Keratinocyte (primary cell): ENCODE data around the gene CATSPERE. TPM values are rescaled to one million over a fixed set of nuclear protein-coding genes. Genes with fewer than 3 reads are reported as not detected.

Experiments
- DNase-seq: peaks from one replicate; pipeline ENCODE4 v3.0.0-alpha.2; 2011; ENCODE audit warnings: low read depth, missing footprints, low spot score
- FAIRE-seq: peaks from 2 replicates; lab custom pipeline; 2011; peaks lifted over from hg19 to GRCh38; lab: Jason Lieb, UNC
- H2AFZ ChIP-seq: 2 replicates; pipeline ENCODE4 v1.6.0; 2012; ENCODE audit warnings: low read length, control low read depth, inconsistent platforms; ENCODE audit not compliant: control insufficient read depth
- H3K27ac ChIP-seq: 2 replicates; pipeline ENCODE4 v1.5.1; 2011; ENCODE audit warnings: low read length; ENCODE audit not compliant: control insufficient read depth, insufficient read depth
- H3K27me3 ChIP-seq: 3 replicates; pipeline ENCODE4 v1.6.0; 2011; ENCODE audit warnings: low read length; ENCODE audit not compliant: control insufficient read depth, insufficient read depth; ENCODE audit errors: extremely low read depth
- H3K36me3 ChIP-seq, 2 experiments: 2 replicates in 1 of 2; 3 replicates in 1 of 2; pipeline ENCODE4 v1.5.1; 2011; ENCODE audit warnings: low read length in 2 of 2, mild to moderate bottlenecking in 1 of 2; ENCODE audit not compliant: control insufficient read depth in 2 of 2, insufficient read depth in 2 of 2; ENCODE audit errors: extremely low read depth in 1 of 2
- H3K4me1 ChIP-seq: 3 replicates; pipeline ENCODE4 v1.5.1; 2011; ENCODE audit warnings: low read length; ENCODE audit not compliant: control insufficient read depth, insufficient read depth; ENCODE audit errors: extremely low read depth
- H3K4me2 ChIP-seq: 3 replicates; pipeline ENCODE4 v1.6.0; 2011; ENCODE audit warnings: low read depth, low read length; ENCODE audit not compliant: control insufficient read depth, insufficient read depth; ENCODE audit errors: extremely low read depth
- H3K4me3 ChIP-seq, 3 experiments: fragments of 200-600 bp in 1 of 3; sonication (generic) in 1 of 3; 2 replicates in 2 of 3; 3 replicates in 1 of 3; pipeline ENCODE4 v1.5.1; 2011 to 2016; ENCODE audit warnings: low read length in 3 of 3, mild to moderate bottlenecking in 3 of 3, control low read depth in 2 of 3, inconsistent platforms in 1 of 3, low read depth in 1 of 3, mixed read lengths in 1 of 3, mixed run types in 1 of 3, moderate library complexity in 1 of 3; ENCODE audit not compliant: control insufficient read depth in 2 of 3, insufficient read depth in 2 of 3; ENCODE audit errors: extremely low read depth in 1 of 3
- H3K79me2 ChIP-seq: 2 replicates; pipeline ENCODE4 v1.6.0; 2012; ENCODE audit warnings: low read length; ENCODE audit not compliant: control insufficient read depth, insufficient read depth
- H3K9ac ChIP-seq: 3 replicates; pipeline ENCODE4 v1.6.0; 2011; ENCODE audit warnings: low read length; ENCODE audit not compliant: control insufficient read depth, insufficient read depth; ENCODE audit errors: extremely low read depth
- H3K9me1 ChIP-seq: 3 replicates; pipeline ENCODE4 v1.6.0; 2011; ENCODE audit warnings: low read length; ENCODE audit not compliant: control insufficient read depth, insufficient read depth; ENCODE audit errors: extremely low read depth
- H3K9me3 ChIP-seq: 2 replicates; pipeline ENCODE4 v1.5.1; 2012; ENCODE audit warnings: low read depth, low read length; ENCODE audit not compliant: control insufficient read depth
- H4K20me1 ChIP-seq: 3 replicates; pipeline ENCODE4 v1.6.0; 2011; ENCODE audit warnings: low read length; ENCODE audit not compliant: control insufficient read depth, insufficient read depth; ENCODE audit errors: extremely low read depth
- EZH2 ChIP-seq: IDR thresholded peaks from one replicate; pipeline ENCODE4 v1.6.1; 2012; ENCODE audit warnings: inconsistent platforms, mild to moderate bottlenecking, low read length, moderate library complexity
- dilution Hi-C: fragments of 300-500 bp; cut with MboI; formaldehyde crosslinking; loops from one replicate; pipeline ENCODE4 v1.7.0; 2020; ENCODE audit warnings: low sequenced_read_pairs; ENCODE audit not compliant: extremely low pct_ligation_motif_present
- polyA plus RNA-seq, 5 experiments: library from polyadenylated mRNA; depleted of rRNA in 3 of 5; stranded (reverse) in 3 of 5; stranded (forward) in 1 of 5; unstranded in 1 of 5; fragments of >200 nt; gene quantifications; 1 replicate in 1 of 5; 2 replicates in 3 of 5; 3 replicates in 1 of 5; pipeline versions ENCODE4 v1.2.1 to v1.2.3, GENCODE V29; 2011 to 2012; ENCODE audit warnings: missing spikeins in 2 of 5, low read depth in 1 of 5, low replicate concordance in 1 of 5
- TF ChIP-seq, protein P1 (sequence below), 3 experiments: IDR thresholded peaks in 1 of 3; conservative IDR thresholded peaks in 1 of 3; optimal IDR thresholded peaks in 1 of 3; 2 replicates in 2 of 3; 3 replicates in 1 of 3; pipeline versions ENCODE3 to v1.5.1; 2011; ENCODE audit warnings: low read length in 3 of 3, mild to moderate bottlenecking in 3 of 3, moderate library complexity in 2 of 3, control low read depth in 1 of 3, inconsistent platforms in 1 of 3; ENCODE audit not compliant: insufficient read depth in 2 of 3; ENCODE audit errors: extremely low read depth in 1 of 3

The CATSPERE gene
- polyA plus RNA-seq, 1 donor (not counting 4 experiments of a cell fraction or from before 2014, with no cell fraction given), result 0.42 TPM

DNA sequence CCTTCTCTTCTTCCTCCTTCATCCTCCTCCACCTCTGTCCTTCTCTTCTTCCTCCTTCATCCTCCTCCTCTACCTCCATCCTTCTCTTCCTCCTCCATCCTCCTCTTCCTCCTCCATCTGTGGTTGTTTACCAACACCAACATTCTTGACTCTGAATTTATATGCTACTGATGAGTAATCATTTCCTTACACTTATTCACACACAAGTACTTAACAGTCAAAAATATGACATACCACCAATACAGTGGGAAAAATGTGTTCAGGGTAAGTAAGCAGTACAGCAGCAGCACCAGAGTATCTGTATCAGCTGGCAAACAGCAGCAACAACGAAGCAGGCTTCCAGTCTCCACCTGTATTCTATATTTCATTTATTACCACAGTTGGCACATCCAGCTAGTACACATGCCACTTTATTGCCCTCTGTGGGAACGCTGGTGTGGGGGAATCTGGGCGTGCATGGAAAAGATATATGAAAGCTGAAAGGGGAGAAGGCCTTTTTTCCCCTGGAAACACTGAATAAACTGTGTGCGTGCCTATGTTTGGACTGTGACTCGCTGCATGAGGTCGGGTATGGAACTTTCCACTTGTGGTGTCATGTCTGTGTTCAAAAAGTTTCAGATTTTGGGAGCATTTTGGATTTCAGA lies 25.4 kb upstream of the CATSPERE start:
- Histone ChIP-seq H2AFZ (no peak overlapping the region), H3K9me3 (no peaks in the 10 kb centered on the region), H4K20me1 (no peaks in the 10 kb centered on the region), H3K27me3 (no peaks in the 10 kb centered on the region), H3K4me1 (peaks cover 37% of the 10 kb centered on the region), H3K9me1 (no peaks in the 10 kb centered on the region), H3K79me2 (peaks cover 31% of the 10 kb centered on the region), H3K9ac (no peak overlapping the region), H3K27ac (peak overlapping the region; percentile 37), H3K4me3 (no peak overlapping the region), H3K36me3 (peaks cover 2 to 9% of the 10 kb centered on the region in 2 experiments), H3K4me2 (no peak overlapping the region)
- no peak for TF ChIP-seq EZH2
- TF ChIP-seq, protein P1, sequence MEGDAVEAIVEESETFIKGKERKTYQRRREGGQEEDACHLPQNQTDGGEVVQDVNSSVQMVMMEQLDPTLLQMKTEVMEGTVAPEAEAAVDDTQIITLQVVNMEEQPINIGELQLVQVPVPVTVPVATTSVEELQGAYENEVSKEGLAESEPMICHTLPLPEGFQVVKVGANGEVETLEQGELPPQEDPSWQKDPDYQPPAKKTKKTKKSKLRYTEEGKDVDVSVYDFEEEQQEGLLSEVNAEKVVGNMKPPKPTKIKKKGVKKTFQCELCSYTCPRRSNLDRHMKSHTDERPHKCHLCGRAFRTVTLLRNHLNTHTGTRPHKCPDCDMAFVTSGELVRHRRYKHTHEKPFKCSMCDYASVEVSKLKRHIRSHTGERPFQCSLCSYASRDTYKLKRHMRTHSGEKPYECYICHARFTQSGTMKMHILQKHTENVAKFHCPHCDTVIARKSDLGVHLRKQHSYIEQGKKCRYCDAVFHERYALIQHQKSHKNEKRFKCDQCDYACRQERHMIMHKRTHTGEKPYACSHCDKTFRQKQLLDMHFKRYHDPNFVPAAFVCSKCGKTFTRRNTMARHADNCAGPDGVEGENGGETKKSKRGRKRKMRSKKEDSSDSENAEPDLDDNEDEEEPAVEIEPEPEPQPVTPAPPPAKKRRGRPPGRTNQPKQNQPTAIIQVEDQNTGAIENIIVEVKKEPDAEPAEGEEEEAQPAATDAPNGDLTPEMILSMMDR (optimal IDR thresholded peaks at IDR 0.05 in 1 of 3, IDR thresholded peaks at IDR 0.05 in 1 of 3, conservative IDR thresholded peaks at IDR 0.05 in 1 of 3; ENCODE audit: extremely low read depth in 1 of 3, insufficient read depth in 2 of 3, low read length in 3 of 3), result no peak
- DNase-seq, result no peak
- FAIRE-seq, result no peak
- dilution Hi-C loops, result no loop called here

DNA sequence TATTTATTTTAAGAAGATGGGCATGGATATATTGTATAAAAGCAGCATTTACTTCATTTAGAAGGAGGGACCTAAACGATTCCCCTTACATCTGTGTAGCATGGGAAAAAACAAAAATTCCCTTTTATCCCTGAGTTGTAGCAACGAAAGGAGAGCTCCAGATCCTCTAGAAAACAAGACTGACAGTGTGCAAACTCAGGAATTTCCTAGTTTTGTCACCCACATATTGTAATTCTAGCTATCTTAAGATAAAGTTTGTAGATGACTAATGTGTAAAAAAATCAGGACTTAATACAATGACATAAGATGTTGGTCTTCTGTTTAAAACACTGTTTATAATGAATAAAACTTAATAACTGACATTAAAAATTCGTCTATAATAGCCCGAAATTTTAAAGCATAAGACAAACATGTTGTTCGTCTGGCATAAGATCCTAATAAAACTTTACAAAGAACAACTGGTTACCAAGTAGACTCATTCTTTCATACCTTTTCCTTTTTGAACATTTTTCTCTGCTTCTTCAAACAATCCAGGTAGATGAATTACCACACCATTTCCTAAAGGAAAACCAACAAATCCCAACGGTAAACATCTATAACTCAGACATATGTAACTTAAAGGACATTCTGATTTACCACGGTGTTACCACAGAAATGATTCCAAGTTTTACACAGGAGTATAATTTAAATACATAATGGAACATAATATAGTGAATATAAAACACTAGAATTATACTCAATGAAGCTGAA lies 24.6 kb upstream of the CATSPERE start:
- Histone ChIP-seq H3K4me1 (peaks cover 37% of the 10 kb centered on the region), H4K20me1 (no peaks in the 10 kb centered on the region), H3K9ac (no peak overlapping the region), H3K9me3 (no peaks in the 10 kb centered on the region), H3K4me3 (no peak overlapping the region), H3K4me2 (peak overlapping the region; percentile 51), H2AFZ (no peak overlapping the region), H3K9me1 (no peaks in the 10 kb centered on the region), H3K36me3 (peaks cover 2 to 9% of the 10 kb centered on the region in 2 experiments), H3K27me3 (no peaks in the 10 kb centered on the region), H3K27ac (peak overlapping the region; percentile 33), H3K79me2 (peaks cover 33% of the 10 kb centered on the region)
- DNase-seq (no peak), FAIRE-seq (no peak)
- TF ChIP-seq, protein P1 (optimal IDR thresholded peaks at IDR 0.05 in 1 of 3, IDR thresholded peaks at IDR 0.05 in 1 of 3, conservative IDR thresholded peaks at IDR 0.05 in 1 of 3; ENCODE audit: extremely low read depth in 1 of 3, insufficient read depth in 2 of 3, low read length in 3 of 3), result no peak
- TF ChIP-seq EZH2, result no peak
- dilution Hi-C loops, result no loop called here
